NT2/D1 (cell line): ENCODE data around the gene XPR1.
"Not testable (repeated sequence)": the region's sequence is repeated elsewhere in the genome, so short reads cannot be mapped to it uniquely, and the experiment has no call there.

ENCODE experiments used
- DNase-seq: peaks from one replicate; pipeline ENCODE4 v3.0.0-alpha.2; 2011; ENCODE audit warnings: low read depth, low spot score
- H3K27me3 ChIP-seq: 2 replicates; pipeline ENCODE4 v1.6.0; 2011; ENCODE audit warnings: mild to moderate bottlenecking; ENCODE audit not compliant: insufficient read length, insufficient read depth
- H3K36me3 ChIP-seq: 2 replicates; pipeline ENCODE4 v1.6.1; 2011; ENCODE audit warnings: mild to moderate bottlenecking, low read length, mixed read lengths; ENCODE audit not compliant: insufficient read depth, insufficient read length
- H3K4me1 ChIP-seq: 2 replicates; pipeline ENCODE4 v1.5.1; 2011; ENCODE audit not compliant: insufficient read depth, insufficient read length
- H3K4me3 ChIP-seq: 2 replicates; pipeline ENCODE4 v1.5.1; 2011; ENCODE audit warnings: low read depth; ENCODE audit not compliant: insufficient read length
- H3K9ac ChIP-seq: 2 replicates; pipeline ENCODE4 v1.6.0; 2011; ENCODE audit warnings: low read depth; ENCODE audit not compliant: insufficient read length
- H3K9me3 ChIP-seq: 2 replicates; pipeline ENCODE4 v1.5.1; 2011; ENCODE audit warnings: mild to moderate bottlenecking, low read length; ENCODE audit not compliant: insufficient read depth
- SUZ12 ChIP-seq: IDR thresholded peaks from 2 replicates; pipeline ENCODE4 v1.6.1; 2011; ENCODE audit not compliant: insufficient read length, insufficient read depth; ENCODE audit errors: extremely low read depth
- YY1 ChIP-seq: IDR thresholded peaks from 2 replicates; pipeline ENCODE4 v1.6.1; 2011; ENCODE audit not compliant: insufficient read length, insufficient read depth
- ZNF274 ChIP-seq: IDR thresholded peaks from 2 replicates; pipeline ENCODE4 v1.6.1; 2011; ENCODE audit warnings: mild to moderate bottlenecking, low read depth, low read length

Gene XPR1

GRCh38 chr1:180845352-180845751 lies 213.5 kb downstream of the XPR1 start:
- no peak overlapping the region for H3K4me3 ChIP-seq

GRCh38 chr1:180848191-180848590 lies 216.4 kb downstream of the XPR1 start:
- Histone ChIP-seq H3K27me3 (no peaks in the 10 kb centered on the region), H3K4me3 (no peak overlapping the region), H3K36me3 (no peaks in the 10 kb centered on the region), H3K9me3 (no peaks in the 10 kb centered on the region), H3K9ac (no peak overlapping the region), H3K4me1 (no peaks in the 10 kb centered on the region)
- no peak for DNase-seq
- TF ChIP-seq SUZ12: no peak
- TF ChIP-seq ZNF274: no peak
- TF ChIP-seq YY1: no peak

More at GRCh38 chr1:180845352-180845751, 213.5 kb downstream of the XPR1 start:
- Histone ChIP-seq H3K27me3 (no peaks in the 10 kb centered on the region), H3K9me3 (no peaks in the 10 kb centered on the region), H3K4me1 (no peaks in the 10 kb centered on the region), H3K9ac (no peak overlapping the region), H3K36me3 (no peaks in the 10 kb centered on the region)
- DNase-seq: no peak
- TF ChIP-seq SUZ12: no peak
- TF ChIP-seq YY1: no peak
- TF ChIP-seq ZNF274: no peak

GRCh38 chr1:180849031-180849775 lies 217.4 kb downstream of the XPR1 start:
- TF ChIP-seq ZNF274 (no peak), SUZ12 (no peak), YY1 (no peak)
- no peaks in the 10 kb centered on the region for H3K36me3 ChIP-seq
- no peaks in the 10 kb centered on the region for H3K4me1 ChIP-seq
- no peak for DNase-seq
- H3K9me3 ChIP-seq: no peaks in the 10 kb centered on the region
- H3K27me3 ChIP-seq: no peaks in the 10 kb centered on the region
- H3K9ac ChIP-seq: no peak overlapping the region
- H3K4me3 ChIP-seq: no peak overlapping the region

GRCh38 chr1:180851995-180852887 lies 220.4 kb downstream of the XPR1 start:
- DNase-seq: no peak
- Histone ChIP-seq H3K4me3 (no peak overlapping the region), H3K9me3 (no peaks in the 10 kb centered on the region), H3K4me1 (no peaks in the 10 kb centered on the region), H3K36me3 (no peaks in the 10 kb centered on the region), H3K27me3 (no peaks in the 10 kb centered on the region), H3K9ac (no peak overlapping the region)
- TF ChIP-seq YY1: no peak
- TF ChIP-seq ZNF274: no peak
- no peak for TF ChIP-seq SUZ12

GRCh38 chr1:180854001-180854400 lies 222.2 kb downstream of the XPR1 start:
- no peak overlapping the region for H3K9ac ChIP-seq

GRCh38 chr1:180854456-180854855 lies 222.6 kb downstream of the XPR1 start:
- Histone ChIP-seq H3K9ac (no peak overlapping the region), H3K36me3 (no peaks in the 10 kb centered on the region), H3K4me1 (no peaks in the 10 kb centered on the region), H3K9me3 (no peaks in the 10 kb centered on the region), H3K4me3 (no peak overlapping the region), H3K27me3 (no peaks in the 10 kb centered on the region)
- TF ChIP-seq SUZ12 (no peak), ZNF274 (no peak)
- no peak for DNase-seq

More at GRCh38 chr1:180854001-180854400, 222.2 kb downstream of the XPR1 start:
- no peak for DNase-seq
- Histone ChIP-seq H3K4me3 (no peak overlapping the region), H3K27me3 (no peaks in the 10 kb centered on the region), H3K9me3 (no peaks in the 10 kb centered on the region), H3K4me1 (no peaks in the 10 kb centered on the region), H3K36me3 (no peaks in the 10 kb centered on the region)
- TF ChIP-seq YY1 (no peak), ZNF274 (no peak), SUZ12 (no peak)

- H3K4me1 ChIP-seq, H3K9me3 ChIP-seq, H3K36me3 ChIP-seq, H3K4me3 ChIP-seq, DNase-seq, H3K27me3 ChIP-seq, H3K9ac ChIP-seq: not testable (repeated sequence)
These were observed 226.3 kb downstream of the XPR1 start for GRCh38 chr1:180857947-180858725.
